Measurements from ENCODE around the gene FBLN2.

FBLN2 gene

GRCh38 chr3:13685721-13686120 is 136.8 kb downstream of the FBLN2 start:
- H3K4me3 ChIP-seq (replicated peaks in 1 of 2; ENCODE audit: low read depth in 2 of 2, low read length in 2 of 2), result no peak overlapping the region
- no peak for DNase-seq (ENCODE audit: low read depth in 2 of 2)
- TF ChIP-seq CTCF (IDR thresholded peaks at IDR 0.05; ENCODE audit: low read depth, low read length), result no peak

DNA sequence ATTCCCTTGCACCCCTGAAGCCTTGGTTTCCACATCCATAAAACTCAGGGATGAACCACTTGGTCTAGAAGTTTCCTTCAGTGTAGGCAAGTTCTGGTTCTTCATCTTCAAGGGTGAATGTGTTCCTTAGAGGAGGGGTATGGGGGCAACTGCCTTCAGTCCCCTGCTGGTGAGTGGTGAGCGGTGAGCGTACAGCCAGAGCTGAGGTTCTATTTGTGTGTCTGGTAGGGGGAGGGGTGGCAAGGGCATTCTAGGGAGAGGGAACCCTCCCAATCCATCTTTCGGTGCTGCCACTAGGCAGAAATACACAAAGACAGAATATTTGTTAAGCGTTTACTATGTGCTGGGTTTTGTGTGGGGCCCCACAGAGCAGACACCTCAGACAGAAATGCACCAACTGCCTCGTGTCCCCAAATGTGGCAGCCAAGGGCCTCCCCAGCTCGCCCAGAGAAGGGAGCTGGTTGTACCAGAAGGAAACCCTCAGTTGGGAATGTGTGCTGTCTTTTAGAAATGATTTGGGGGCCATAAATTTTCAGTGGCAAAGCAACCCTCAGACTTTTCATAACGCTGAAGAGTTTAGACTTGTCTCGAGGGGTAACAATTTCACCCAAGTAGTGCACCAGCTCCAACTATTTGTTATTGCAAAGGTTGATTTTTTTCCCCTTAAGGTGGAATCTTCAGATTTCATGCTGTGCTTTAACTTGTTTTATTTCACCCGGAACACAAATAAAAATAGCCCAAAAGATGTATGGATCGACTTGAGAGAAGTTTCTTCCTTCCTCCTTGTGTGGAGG is 137.6 kb downstream of the FBLN2 start:
- no peak for TF ChIP-seq CTCF (IDR thresholded peaks at IDR 0.05; ENCODE audit: low read depth, low read length)
- no peak overlapping the region for H3K4me3 ChIP-seq (replicated peaks in 1 of 2; ENCODE audit: low read depth in 2 of 2, low read length in 2 of 2)
- DNase-seq (ENCODE audit: low read depth in 2 of 2), result no peak

DNA sequence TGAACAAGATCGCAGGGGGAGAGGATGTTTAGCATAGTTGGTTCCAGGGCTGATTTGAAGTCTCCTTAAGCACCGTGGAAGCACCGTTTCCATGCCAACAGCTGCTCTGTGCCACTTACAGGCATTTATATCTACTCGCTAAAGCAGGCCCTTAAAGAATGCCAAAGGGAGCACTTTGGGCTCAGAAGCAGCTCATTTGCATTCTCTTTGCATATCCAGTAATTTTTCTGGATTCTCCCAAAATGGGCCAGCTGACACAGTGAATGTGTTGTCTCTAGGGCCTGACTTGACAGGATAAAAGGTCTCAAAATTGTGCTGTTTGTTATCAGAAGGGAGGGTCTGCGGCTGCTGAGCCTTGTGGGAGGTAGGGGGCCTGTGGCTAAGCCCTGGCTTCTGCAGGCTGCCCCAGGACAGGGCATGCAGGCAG is 138.6 kb downstream of the FBLN2 start:
- no peak for TF ChIP-seq CTCF (IDR thresholded peaks at IDR 0.05; ENCODE audit: low read depth, low read length)
- no peak overlapping the region for H3K4me3 ChIP-seq (replicated peaks in 1 of 2; ENCODE audit: low read depth in 2 of 2, low read length in 2 of 2)
- no peak for DNase-seq (ENCODE audit: low read depth in 2 of 2)

All from cardiac fibroblast (primary cell).